ENCODE data around the gene RFTN1.

DNA sequence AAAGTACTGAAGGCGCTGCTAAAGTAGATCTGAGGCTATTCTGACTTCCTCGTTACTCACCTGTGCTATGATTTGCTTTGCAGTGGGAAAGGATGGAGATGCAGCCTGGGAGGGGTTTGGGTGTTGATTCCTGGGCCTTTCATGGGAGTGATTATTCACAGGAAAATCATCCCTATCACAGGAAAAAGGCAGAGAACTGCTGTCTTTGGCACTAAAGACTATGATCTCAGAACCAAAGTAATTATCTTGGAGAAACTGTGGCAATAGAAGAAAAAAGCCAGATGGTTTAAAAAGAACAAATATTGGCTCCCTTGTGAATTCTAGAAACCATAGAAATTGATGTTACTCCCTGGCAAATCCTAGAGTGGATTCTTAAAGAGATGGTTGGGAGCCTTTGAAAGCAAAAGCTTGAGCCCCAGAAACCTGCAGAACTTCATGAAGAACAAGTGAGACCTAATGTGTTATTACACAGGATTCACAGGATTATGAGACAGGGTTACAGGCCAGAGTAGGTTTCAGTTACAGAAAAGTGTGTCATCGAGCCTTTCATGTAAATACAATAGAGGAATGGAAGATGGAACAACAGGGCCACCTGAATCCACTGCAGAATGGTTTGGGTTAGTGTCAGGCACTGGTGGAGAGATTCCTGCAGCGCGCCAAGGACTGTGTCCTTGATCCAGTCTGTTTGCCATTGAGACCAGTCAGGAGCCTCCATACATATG is 162.7 kb downstream of the RFTN1 start:
- TF ChIP-seq POLR2AphosphoS5 (IDR thresholded peaks at IDR 0.05; ENCODE audit: low read depth) (no peak), CTCF (conservative IDR thresholded peaks at IDR 0.05; ENCODE audit: low read depth in 2 of 2) (no peak), STAT1 (IDR thresholded peaks at IDR 0.05; ENCODE audit: unreplicated experiment) (no peak), EZH2 (IDR thresholded peaks at IDR 0.05; ENCODE audit: low read depth, unreplicated experiment) (no peak), CREB1 (CRISPR knock-in tag; IDR thresholded peaks at IDR 0.05; ENCODE audit: low read depth) (no peak)
- TF ChIP-seq, protein P1, sequence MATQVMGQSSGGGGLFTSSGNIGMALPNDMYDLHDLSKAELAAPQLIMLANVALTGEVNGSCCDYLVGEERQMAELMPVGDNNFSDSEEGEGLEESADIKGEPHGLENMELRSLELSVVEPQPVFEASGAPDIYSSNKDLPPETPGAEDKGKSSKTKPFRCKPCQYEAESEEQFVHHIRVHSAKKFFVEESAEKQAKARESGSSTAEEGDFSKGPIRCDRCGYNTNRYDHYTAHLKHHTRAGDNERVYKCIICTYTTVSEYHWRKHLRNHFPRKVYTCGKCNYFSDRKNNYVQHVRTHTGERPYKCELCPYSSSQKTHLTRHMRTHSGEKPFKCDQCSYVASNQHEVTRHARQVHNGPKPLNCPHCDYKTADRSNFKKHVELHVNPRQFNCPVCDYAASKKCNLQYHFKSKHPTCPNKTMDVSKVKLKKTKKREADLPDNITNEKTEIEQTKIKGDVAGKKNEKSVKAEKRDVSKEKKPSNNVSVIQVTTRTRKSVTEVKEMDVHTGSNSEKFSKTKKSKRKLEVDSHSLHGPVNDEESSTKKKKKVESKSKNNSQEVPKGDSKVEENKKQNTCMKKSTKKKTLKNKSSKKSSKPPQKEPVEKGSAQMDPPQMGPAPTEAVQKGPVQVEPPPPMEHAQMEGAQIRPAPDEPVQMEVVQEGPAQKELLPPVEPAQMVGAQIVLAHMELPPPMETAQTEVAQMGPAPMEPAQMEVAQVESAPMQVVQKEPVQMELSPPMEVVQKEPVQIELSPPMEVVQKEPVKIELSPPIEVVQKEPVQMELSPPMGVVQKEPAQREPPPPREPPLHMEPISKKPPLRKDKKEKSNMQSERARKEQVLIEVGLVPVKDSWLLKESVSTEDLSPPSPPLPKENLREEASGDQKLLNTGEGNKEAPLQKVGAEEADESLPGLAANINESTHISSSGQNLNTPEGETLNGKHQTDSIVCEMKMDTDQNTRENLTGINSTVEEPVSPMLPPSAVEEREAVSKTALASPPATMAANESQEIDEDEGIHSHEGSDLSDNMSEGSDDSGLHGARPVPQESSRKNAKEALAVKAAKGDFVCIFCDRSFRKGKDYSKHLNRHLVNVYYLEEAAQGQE (IDR thresholded peaks at IDR 0.05; ENCODE audit: unreplicated experiment), result no peak

All from GM23338 (cell line).